Left ventricle myocardium inferior (tissue), 1 donor: ENCODE results near the gene SEC22C. TPM values are rescaled to one million over a fixed set of nuclear protein-coding genes. Genes with fewer than 3 reads are reported as not detected.

Experiments used
- DNase-seq: peaks from one replicate; pipeline ENCODE4 v3.0.0-alpha.2; 2020
- H3K27ac ChIP-seq: fragments of 200-600 bp; replicated peaks from 2 replicates; pipeline ENCODE4 v1.8.0; 2021
- H3K27me3 ChIP-seq: fragments of 200-600 bp; 2 replicates; pipeline ENCODE4 v1.8.0; 2021; ENCODE audit warnings: low read depth
- H3K36me3 ChIP-seq: fragments of 200-600 bp; 2 replicates; pipeline ENCODE4 v1.8.0; 2021
- H3K4me1 ChIP-seq: fragments of 200-600 bp; 2 replicates; pipeline ENCODE4 v1.8.0; 2021
- H3K4me3 ChIP-seq: fragments of 200-600 bp; 2 replicates; pipeline ENCODE4 v1.8.0; 2021; ENCODE audit warnings: mild to moderate bottlenecking, moderate library complexity
- H3K9me3 ChIP-seq: fragments of 200-600 bp; replicated peaks from 2 replicates; pipeline ENCODE4 v1.8.0; 2021
- CTCF ChIP-seq: fragments of 200-600 bp; IDR thresholded peaks from 2 replicates; pipeline ENCODE4 v1.8.0; 2021; ENCODE audit warnings: antibody characterized with exemption, mild to moderate bottlenecking, borderline replicate concordance
- intact Hi-C: fragments of 100-400 bp; cut with micrococcal nuclease; formaldehyde crosslinking; loops from one replicate; pipeline ENCODE4 v1.11.0; 2022
- total RNA-seq: library from RNA; stranded (reverse); fragmentation: NEBNext Ultra II Directional; extraction: Animal tissue kit (Norgen Biotek cat#: 25700); gene quantifications from one replicate; pipeline ENCODE4 v1.2.1, GENCODE V29; 2021
- donor health status: DM: no; HTN: yes; CAD: no; lungs with severe emphysema.

SEC22C gene
- total RNA-seq, 1 donor from 2014 or later, result 23.0 TPM

- no peak for TF ChIP-seq CTCF
- H3K27ac ChIP-seq, result no peak overlapping the region
- intact Hi-C loops, result no loop called here
- H3K36me3 ChIP-seq, result no peaks in the 10 kb centered on the region
- H3K4me3 ChIP-seq, result no peak overlapping the region
- H3K27me3 ChIP-seq, result no peaks in the 10 kb centered on the region
- H3K9me3 ChIP-seq, result no peaks in the 10 kb centered on the region
- DNase-seq, result no peak
- H3K4me1 ChIP-seq, result no peaks in the 10 kb centered on the region
Observed at GRCh38 chr3:42532229-42532628, 49.5 kb downstream of the SEC22C start.

- H3K4me1 ChIP-seq, result no peaks in the 10 kb centered on the region
- intact Hi-C loops, result no loop called here
- no peak overlapping the region for H3K4me3 ChIP-seq
- no peaks in the 10 kb centered on the region for H3K36me3 ChIP-seq
- TF ChIP-seq CTCF, result no peak
- no peaks in the 10 kb centered on the region for H3K27me3 ChIP-seq
- no peak overlapping the region for H3K27ac ChIP-seq
- H3K9me3 ChIP-seq, result no peaks in the 10 kb centered on the region
- no peak for DNase-seq
Observed at GRCh38 chr3:42531470-42531869, 50.3 kb downstream of the SEC22C start.

- no peak overlapping the region for H3K27ac ChIP-seq
- H3K4me3 ChIP-seq, result no peak overlapping the region
Observed at GRCh38 chr3:42530073-42530472, 51.7 kb downstream of the SEC22C start.

GRCh38 chr3:42529468-42529867, 52.3 kb downstream of the SEC22C start:
- Histone ChIP-seq H3K4me1 (no peaks in the 10 kb centered on the region), H3K27me3 (no peaks in the 10 kb centered on the region), H3K27ac (no peak overlapping the region), H3K36me3 (no peaks in the 10 kb centered on the region), H3K4me3 (no peak overlapping the region), H3K9me3 (no peaks in the 10 kb centered on the region)
- TF ChIP-seq CTCF, result no peak
- no peak for DNase-seq
- intact Hi-C loops, result no loop called here

More at GRCh38 chr3:42530073-42530472, 51.7 kb downstream of the SEC22C start:
- Histone ChIP-seq H3K4me1 (no peaks in the 10 kb centered on the region), H3K36me3 (no peaks in the 10 kb centered on the region), H3K27me3 (no peaks in the 10 kb centered on the region), H3K9me3 (no peaks in the 10 kb centered on the region)
- DNase-seq, result no peak
- no peak for TF ChIP-seq CTCF
- intact Hi-C loops, result no loop called here

GRCh38 chr3:42527368-42527917, 54.3 kb downstream of the SEC22C start:
- Histone ChIP-seq H3K4me3 (no peak overlapping the region), H3K9me3 (no peaks in the 10 kb centered on the region), H3K27ac (no peak overlapping the region), H3K36me3 (no peaks in the 10 kb centered on the region), H3K4me1 (no peaks in the 10 kb centered on the region), H3K27me3 (no peaks in the 10 kb centered on the region)
- no peak for DNase-seq
- no peak for TF ChIP-seq CTCF
- intact Hi-C loops, result no loop called here
